PC-3 (cell line): Measurements from ENCODE around the gene SOX6.

Source experiments
- EZH2 ChIP-seq: fragments of 300-600 bp; sonication (generic); IDR thresholded peaks from one replicate; pipeline ENCODE4 v1.6.1; 2017; ENCODE audit warnings: antibody characterized with exemption, mild to moderate bottlenecking, low read length; ENCODE audit not compliant: unreplicated experiment
- TF ChIP-seq, protein P1 (sequence below): fragments of 300-600 bp; sonication (generic); conservative IDR thresholded peaks from 2 replicates; pipeline ENCODE4 v1.5.1; 2017; ENCODE audit warnings: antibody characterized with exemption, low read depth, mild to moderate bottlenecking, low read length

DNA sequence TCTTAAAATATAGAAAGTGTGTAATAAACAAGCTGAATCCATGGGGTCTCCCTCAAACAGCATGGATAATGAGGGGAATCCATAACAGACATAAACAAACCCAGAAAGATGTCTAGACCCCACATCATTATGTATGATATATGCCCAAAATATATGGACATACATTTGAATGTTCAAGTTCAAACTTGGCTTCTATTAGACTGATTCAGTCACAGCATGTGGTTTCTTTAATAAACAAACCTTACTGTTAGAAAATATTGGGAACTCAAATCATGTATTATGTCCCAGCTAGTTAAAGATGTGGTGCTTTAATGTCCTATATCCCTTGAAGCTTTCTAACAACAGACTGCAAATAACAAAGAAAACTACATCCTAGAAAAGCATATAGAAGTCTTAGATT lies 228.6 kb downstream of the SOX6 start:
- TF ChIP-seq, protein P1, sequence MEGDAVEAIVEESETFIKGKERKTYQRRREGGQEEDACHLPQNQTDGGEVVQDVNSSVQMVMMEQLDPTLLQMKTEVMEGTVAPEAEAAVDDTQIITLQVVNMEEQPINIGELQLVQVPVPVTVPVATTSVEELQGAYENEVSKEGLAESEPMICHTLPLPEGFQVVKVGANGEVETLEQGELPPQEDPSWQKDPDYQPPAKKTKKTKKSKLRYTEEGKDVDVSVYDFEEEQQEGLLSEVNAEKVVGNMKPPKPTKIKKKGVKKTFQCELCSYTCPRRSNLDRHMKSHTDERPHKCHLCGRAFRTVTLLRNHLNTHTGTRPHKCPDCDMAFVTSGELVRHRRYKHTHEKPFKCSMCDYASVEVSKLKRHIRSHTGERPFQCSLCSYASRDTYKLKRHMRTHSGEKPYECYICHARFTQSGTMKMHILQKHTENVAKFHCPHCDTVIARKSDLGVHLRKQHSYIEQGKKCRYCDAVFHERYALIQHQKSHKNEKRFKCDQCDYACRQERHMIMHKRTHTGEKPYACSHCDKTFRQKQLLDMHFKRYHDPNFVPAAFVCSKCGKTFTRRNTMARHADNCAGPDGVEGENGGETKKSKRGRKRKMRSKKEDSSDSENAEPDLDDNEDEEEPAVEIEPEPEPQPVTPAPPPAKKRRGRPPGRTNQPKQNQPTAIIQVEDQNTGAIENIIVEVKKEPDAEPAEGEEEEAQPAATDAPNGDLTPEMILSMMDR, result no peak
- no peak for TF ChIP-seq EZH2
